ENCODE measurements around the gene POLR1H. TPM values are rescaled to one million over a fixed set of nuclear protein-coding genes. Genes with fewer than 3 reads are reported as not detected.
A peak's percentile ranks its signal among the peaks of the same experiment; 100 is the strongest.

POLR1H gene
- polyA plus RNA-seq, 3 donors, result 36.2 to 62.4 (median 45.0) TPM

DNA sequence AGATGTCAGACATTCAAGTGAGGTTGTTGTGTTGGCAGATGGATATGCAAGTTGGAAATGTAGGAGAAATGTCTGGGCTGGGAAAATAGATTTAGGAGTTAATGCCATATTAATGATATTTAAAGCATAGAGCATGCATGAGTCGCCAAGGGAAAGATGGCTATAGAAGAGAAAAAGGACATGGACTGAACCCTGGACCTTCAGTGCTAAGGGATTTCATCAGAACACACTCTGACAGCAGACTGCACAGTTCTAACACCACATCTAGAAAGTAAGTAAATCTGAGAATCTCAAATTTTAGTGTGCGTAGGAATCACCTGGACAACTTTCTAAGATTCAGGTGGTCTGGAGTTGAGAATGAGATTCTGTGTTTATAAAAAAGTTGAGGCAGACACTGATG is 17.3 kb upstream of the POLR1H start:
- no peak overlapping the region for H2AFZ ChIP-seq (ENCODE audit: insufficient read depth, low read depth, low read length, poor library complexity, severe bottlenecking)
- H3K4me3 ChIP-seq (replicated peaks in 1 of 3; ENCODE audit: low read depth in 2 of 3, low read length in 3 of 3), result no peak overlapping the region
- Mint-ChIP-seq H3K9me3 (no peaks in the 10 kb centered on the region), H3K27ac (no peak overlapping the region), H3K4me1 (peaks cover 9% of the 10 kb centered on the region), H3K36me3 (peaks cover 0 to 6% of the 10 kb centered on the region in 2 donors), H3K4me3 (no peak overlapping the region), H3K27me3 (ENCODE audit: low read depth in 3 of 3) (no peaks in the 10 kb centered on the region)
- no peaks in the 10 kb centered on the region for H3K27me3 ChIP-seq (ENCODE audit: control insufficient read depth in 2 of 2, insufficient read depth in 2 of 2, low read length in 2 of 2)
- H3K4me2 ChIP-seq (replicated peaks; ENCODE audit: extremely low read depth, low read length, poor library complexity, severe bottlenecking), result no peak overlapping the region
- H3K9ac ChIP-seq (ENCODE audit: insufficient read depth, low read length, poor library complexity, severe bottlenecking), result no peak overlapping the region
- no peaks in the 10 kb centered on the region for H4K20me1 ChIP-seq (ENCODE audit: insufficient read depth, low read length)
- no peak overlapping the region for H3K27ac ChIP-seq (ENCODE audit: low read depth in 1 of 2, low read length in 2 of 2)
- 100% methylated on average over 1 of the region's 2 CpGs for WGBS (ENCODE audit: insufficient coverage)
- peaks cover 3 to 8% of the 10 kb centered on the region in 2 donors for H3K4me1 ChIP-seq (ENCODE audit: control insufficient read depth in 1 of 2, insufficient read depth in 2 of 2, low read length in 2 of 2)
- H3K36me3 ChIP-seq (replicated peaks in 1 of 2; ENCODE audit: control insufficient read depth in 1 of 2, insufficient read depth in 2 of 2, low read length in 2 of 2), result no peaks in the 10 kb centered on the region
- DNase-seq, result no peak
- no peaks in the 10 kb centered on the region for H3K79me2 ChIP-seq (ENCODE audit: insufficient read depth, low read length)
- H3K9me3 ChIP-seq (replicated peaks in 1 of 2; ENCODE audit: control insufficient read depth in 1 of 2, insufficient read depth in 1 of 2, low read length in 2 of 2), result no peaks in the 10 kb centered on the region
- intact Hi-C loops (cut with micrococcal nuclease), result no loop called here
- TF ChIP-seq, protein P1, sequence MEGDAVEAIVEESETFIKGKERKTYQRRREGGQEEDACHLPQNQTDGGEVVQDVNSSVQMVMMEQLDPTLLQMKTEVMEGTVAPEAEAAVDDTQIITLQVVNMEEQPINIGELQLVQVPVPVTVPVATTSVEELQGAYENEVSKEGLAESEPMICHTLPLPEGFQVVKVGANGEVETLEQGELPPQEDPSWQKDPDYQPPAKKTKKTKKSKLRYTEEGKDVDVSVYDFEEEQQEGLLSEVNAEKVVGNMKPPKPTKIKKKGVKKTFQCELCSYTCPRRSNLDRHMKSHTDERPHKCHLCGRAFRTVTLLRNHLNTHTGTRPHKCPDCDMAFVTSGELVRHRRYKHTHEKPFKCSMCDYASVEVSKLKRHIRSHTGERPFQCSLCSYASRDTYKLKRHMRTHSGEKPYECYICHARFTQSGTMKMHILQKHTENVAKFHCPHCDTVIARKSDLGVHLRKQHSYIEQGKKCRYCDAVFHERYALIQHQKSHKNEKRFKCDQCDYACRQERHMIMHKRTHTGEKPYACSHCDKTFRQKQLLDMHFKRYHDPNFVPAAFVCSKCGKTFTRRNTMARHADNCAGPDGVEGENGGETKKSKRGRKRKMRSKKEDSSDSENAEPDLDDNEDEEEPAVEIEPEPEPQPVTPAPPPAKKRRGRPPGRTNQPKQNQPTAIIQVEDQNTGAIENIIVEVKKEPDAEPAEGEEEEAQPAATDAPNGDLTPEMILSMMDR (IDR thresholded peaks at IDR 0.05), result no peak

DNA sequence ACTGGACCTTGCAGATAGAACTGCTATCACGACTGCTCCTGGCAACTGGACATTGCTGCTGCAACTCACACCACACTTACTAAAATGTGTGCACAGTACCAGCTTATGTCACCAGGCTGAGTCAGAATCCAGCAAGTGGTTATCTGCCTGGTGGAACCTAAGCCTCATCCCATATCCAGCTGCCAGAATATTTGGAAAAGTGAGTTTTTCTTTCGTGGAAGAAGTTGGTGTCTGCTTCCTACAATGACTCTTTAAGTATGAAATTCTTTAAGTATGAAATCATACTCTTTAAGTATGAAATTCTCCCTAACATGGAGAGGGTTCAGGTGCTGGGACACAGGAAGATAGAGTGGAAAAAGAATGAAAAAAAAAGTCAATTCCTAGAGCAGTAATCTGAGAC is 16.4 kb upstream of the POLR1H start:
- H3K36me3 Mint-ChIP-seq, result peaks cover 0 to 6% of the 10 kb centered on the region in 2 donors

More for the DNA sequence above, 16.4 kb upstream of the POLR1H start:
- H3K4me2 ChIP-seq (replicated peaks; ENCODE audit: extremely low read depth, low read length, poor library complexity, severe bottlenecking), result no peak overlapping the region
- intact Hi-C loops (cut with micrococcal nuclease), result no loop called here
- H3K27me3 ChIP-seq (ENCODE audit: control insufficient read depth in 2 of 2, insufficient read depth in 2 of 2, low read length in 2 of 2), result no peaks in the 10 kb centered on the region
- H3K4me1 ChIP-seq (ENCODE audit: control insufficient read depth in 1 of 2, insufficient read depth in 2 of 2, low read length in 2 of 2), result peaks cover 3 to 8% of the 10 kb centered on the region in 2 donors
- H3K27ac Mint-ChIP-seq, result peak overlapping the region in 1 of 7 donors; percentile 1
- no peaks in the 10 kb centered on the region for H3K9me3 Mint-ChIP-seq
- no peaks in the 10 kb centered on the region for H3K9me3 ChIP-seq (replicated peaks in 1 of 2; ENCODE audit: control insufficient read depth in 1 of 2, insufficient read depth in 1 of 2, low read length in 2 of 2)
- H3K4me3 Mint-ChIP-seq, result no peak overlapping the region
- no peak overlapping the region for H2AFZ ChIP-seq (ENCODE audit: insufficient read depth, low read depth, low read length, poor library complexity, severe bottlenecking)
- H4K20me1 ChIP-seq (ENCODE audit: insufficient read depth, low read length), result no peaks in the 10 kb centered on the region
- H3K4me1 Mint-ChIP-seq, result peaks cover 9% of the 10 kb centered on the region
- H3K9ac ChIP-seq (ENCODE audit: insufficient read depth, low read length, poor library complexity, severe bottlenecking), result no peak overlapping the region
- H3K27me3 Mint-ChIP-seq (ENCODE audit: low read depth in 3 of 3), result no peaks in the 10 kb centered on the region
- no peak for DNase-seq
- WGBS (ENCODE audit: insufficient coverage), result 92% methylated on average over 1 of the region's 2 CpGs
- no peaks in the 10 kb centered on the region for H3K79me2 ChIP-seq (ENCODE audit: insufficient read depth, low read length)
- TF ChIP-seq, protein P1 (IDR thresholded peaks at IDR 0.05), result no peak
- no peak overlapping the region for H3K27ac ChIP-seq (ENCODE audit: low read depth in 1 of 2, low read length in 2 of 2)
- no peaks in the 10 kb centered on the region for H3K36me3 ChIP-seq (replicated peaks in 1 of 2; ENCODE audit: control insufficient read depth in 1 of 2, insufficient read depth in 2 of 2, low read length in 2 of 2)
- H3K4me3 ChIP-seq (replicated peaks in 1 of 3; ENCODE audit: low read depth in 2 of 3, low read length in 3 of 3), result no peak overlapping the region
